GM19035 (cell line): ENCODE results near the gene WNK2.
"Not testable (repeated sequence)": the region's sequence is repeated elsewhere in the genome, so short reads cannot be mapped to it uniquely, and the experiment has no call there.

Source experiments
- ATAC-seq: cut with Tn5 transposase; IDR thresholded peaks from one replicate; pipeline ENCODE4 v1.9.1; 2021; ENCODE audit not compliant: unreplicated experiment

The WNK2 gene

DNA sequence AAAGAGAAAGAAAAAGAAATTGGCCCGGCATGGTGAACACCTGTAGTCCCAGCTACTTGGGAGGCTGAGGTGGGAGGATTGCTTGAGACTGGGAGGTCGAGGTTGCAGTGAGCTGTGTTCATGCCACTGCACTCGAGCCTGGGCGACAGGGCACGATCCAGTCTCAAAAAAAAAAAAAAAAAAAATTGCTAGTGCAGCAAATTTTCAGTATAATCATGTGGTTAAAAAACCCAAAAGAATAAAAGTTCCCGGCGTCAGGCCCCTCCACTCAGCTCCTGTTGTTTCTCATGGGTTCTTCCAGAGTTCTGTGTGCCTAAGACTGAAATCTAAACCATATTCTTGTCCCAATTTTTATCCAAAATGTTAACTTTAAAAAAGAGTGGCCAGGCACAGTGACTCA lies 49.1 kb downstream of the WNK2 start:
- ATAC-seq = no peak

DNA sequence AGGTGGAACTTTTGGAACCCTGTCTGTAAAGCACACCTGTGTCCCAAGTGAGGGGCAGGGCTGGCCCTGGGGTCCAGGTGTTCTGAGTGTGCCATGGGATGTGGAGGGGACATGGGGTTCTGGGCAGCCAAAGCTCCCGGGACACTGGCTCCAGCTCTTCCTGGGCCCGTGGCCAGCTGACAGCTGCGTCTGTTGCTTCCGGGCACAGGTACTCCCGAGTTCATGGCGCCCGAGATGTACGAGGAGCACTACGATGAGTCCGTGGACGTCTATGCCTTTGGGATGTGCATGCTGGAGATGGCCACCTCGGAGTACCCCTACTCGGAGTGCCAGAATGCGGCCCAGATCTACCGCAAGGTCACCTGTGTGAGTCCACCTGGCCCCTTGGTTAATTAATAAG lies 50.7 kb downstream of the WNK2 start:
- ATAC-seq = no peak

DNA sequence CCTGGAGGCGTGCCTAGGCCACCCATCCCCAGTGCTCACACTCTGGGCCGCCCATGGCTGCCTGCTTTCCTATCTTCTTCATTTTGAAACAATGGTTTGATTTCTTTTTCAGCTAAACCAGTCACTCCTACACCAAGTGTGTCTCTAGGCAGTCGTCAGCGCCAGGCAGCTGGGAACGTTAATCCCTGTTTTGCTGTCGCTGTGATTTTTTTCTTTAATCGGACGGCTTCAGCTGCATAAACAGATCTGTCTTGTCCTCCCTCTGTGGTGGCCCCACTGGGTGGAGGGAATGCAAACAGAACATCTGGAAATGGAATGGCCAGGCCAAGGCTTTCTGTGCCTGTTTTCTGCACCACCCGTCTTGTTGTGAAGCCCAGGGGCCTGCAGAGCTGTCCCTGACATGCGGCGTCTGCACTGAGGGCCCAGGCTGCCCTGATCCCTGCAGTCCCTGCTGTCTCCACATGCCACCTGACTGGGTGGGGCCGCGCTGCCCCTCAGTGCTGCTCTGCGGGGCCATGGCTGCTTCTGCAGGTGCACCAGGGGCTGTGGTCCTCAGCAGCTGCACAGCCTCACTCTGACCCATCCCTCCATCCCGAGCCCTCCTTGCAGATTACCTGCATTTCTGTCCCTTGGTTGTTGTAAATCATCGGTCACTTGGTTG lies 51.5 kb downstream of the WNK2 start:
- ATAC-seq = no peak

GRCh38 chr9:93236541-93237206 lies 52.7 kb downstream of the WNK2 start:
- ATAC-seq = no peak

DNA sequence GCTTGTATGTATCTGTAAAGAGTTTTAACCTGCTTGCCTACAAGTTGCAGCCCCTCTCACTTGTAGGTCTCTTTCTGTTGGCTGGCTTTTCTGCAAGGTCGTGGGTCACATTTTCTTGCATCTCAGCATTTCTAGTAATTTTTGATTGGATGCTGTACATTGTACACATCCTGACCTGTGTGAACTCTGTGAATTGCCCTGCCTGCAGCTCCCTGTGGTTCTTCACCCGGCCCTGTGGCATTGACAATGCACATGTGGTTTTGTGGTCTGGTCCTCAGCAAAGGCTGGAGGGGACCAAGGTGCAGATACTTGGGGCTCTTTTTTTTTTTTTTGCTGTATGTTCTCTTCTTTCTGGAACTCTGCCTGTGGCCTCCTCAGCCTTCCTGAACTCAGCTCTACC lies 53.6 kb downstream of the WNK2 start:
- ATAC-seq = no peak

DNA sequence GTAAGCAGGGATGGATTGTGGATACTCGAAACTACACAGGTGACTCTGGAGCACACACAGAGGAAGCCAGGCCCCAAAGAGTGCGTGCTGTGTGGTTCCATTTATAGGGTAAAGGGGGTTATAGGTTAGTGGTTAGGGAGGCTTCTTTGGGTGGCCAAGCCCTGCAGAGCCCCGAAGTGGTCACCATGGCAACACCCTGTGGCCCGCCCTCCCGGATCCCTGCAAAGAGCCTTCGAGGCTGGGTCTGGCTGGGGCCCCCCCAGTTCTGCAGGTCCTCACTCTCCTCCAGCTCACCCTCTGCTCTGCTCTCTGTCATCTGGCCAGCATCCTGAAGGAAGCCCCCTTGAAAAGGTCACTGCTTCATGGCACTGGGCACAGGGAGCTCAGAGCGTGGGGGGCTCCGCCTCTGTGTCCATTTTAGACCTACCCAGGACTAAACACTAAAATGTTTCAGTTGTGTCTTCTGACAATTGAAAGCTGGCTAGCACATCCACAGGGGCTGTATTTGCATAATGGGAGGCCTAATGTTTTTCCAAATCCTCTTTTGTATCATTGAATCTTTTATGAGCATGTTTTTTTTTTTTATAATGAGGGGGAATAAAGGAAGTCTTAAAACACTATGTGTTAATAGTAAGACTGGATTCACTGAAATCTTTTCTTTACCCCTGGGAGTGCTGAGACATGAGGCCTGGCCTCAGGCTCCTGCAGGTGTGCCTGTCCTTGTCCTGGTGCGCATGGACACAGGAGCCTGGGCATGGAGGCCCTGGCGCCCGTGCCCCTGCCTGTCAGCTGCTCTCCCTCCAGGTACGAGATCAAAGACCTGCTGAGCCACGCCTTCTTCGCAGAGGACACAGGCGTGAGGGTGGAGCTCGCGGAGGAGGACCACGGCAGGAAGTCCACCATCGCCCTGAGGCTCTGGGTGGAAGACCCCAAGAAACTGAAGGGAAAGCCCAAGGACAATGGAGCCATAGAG lies 55.3 kb downstream of the WNK2 start:
- ATAC-seq = no peak

GRCh38 chr9:93240891-93241334 lies 57.0 kb downstream of the WNK2 start:
- ATAC-seq = no peak

DNA sequence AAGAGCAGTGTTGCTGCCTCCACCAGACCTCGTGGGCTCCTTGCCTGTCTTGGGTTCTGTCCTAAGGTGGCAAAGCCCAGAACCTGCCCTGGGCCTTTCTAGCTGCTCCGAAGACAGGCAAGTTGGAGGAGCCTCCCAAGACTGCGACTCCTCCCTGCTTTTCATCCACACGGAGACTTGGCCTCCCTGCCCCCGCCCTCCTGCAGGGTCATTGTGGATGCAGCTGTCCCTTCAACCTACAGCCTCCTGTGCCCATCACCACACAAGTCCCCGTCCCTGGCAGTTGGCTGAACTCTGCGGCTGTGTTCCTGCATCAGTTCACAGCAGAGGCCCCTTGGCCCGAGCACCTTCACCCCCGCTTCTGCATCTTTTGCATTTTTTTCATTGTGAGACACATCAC lies 59.2 kb downstream of the WNK2 start:
- ATAC-seq = no peak

DNA sequence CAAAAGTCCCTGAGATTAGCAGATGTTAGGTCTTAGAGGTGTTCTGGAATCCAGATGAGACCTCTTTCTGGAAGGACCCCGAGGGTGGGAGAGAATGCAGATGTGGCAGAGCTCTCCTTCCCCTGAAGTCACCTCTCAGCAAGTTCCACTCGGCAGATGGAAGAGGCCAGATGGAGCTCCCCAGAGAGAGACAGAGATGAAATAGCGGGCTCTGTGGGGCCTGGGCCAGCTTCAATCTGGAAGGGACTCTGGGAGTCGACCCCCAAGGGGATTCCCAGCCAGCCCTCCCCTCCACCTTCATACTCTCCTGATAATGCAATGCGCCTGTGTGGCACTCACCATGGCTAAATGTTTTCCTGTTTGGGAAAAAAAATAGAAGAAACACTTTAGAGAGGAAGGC lies 60.2 kb downstream of the WNK2 start:
- ATAC-seq = no peak

DNA sequence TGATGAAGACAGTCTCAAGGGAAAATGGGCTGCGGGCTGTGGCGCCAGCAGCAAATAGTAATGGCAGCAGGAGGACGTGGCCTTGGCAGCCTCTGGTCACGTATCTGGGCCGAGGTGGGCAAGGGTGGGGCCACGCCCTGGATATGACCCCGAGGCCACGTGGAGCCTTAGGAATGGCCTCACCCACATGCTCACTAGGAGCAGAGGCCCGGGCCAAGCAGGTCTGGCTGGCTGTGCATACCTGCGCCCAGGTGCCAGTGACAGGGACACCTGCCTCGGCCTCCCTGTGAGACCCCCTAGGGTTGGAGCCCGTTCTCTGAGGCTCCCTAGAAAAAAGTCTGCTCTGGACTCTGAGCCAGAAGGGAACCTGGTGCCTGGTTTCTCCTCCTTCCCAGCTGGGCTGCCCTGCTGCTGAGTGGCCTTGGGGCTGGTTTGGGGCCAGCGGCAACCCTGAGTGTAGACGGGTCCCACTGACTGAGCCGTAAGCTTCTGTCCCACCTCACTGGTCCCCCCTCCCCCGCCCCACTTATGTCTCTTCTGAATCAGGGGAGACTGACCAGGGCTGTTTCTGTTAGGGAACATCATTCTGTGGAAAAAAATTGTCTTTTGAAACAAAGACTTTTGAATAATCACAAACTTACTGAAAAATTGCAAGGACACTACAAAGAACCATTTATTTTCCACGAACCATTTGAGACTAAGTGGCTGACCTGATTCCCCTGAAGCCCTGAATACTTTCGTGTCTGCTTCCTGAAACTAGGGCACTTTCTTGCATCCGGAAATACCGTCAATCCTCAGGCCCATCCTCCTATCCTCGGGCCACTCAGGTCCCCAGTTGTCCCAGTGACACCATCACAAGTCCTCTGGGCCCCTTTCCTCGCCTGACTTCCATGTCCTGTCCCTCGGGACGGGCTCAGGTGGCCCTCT lies 60.8 kb downstream of the WNK2 start:
- ATAC-seq = no peak

DNA sequence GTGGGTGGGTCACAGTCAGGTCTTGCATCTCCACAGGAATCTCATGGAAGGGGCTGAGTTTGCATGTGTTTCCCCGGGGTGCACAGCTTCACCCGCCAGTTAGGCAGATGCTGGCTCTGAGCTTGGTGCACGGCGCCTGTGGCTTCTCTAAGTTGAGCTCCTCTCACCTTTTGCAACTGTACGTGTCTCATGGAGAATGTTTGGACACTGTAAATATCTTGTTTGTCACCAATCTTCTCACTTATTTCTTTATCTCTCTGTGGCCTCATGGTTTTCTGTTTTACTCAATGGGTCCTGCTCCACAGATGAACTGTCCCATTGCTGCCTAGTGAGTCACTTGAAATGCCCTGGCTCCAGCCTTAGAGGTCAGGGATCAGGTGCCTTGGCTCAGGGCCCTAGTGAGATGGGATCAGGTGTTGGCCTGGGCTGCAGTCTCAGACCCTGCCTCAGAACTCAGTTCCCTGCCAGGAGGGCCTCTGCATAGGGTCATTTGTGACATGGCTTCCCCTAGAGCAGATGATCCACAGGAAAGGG lies 61.6 kb downstream of the WNK2 start:
- ATAC-seq = no peak

GRCh38 chr9:93246111-93246510 lies 62.2 kb downstream of the WNK2 start:
- ATAC-seq = no peak

DNA sequence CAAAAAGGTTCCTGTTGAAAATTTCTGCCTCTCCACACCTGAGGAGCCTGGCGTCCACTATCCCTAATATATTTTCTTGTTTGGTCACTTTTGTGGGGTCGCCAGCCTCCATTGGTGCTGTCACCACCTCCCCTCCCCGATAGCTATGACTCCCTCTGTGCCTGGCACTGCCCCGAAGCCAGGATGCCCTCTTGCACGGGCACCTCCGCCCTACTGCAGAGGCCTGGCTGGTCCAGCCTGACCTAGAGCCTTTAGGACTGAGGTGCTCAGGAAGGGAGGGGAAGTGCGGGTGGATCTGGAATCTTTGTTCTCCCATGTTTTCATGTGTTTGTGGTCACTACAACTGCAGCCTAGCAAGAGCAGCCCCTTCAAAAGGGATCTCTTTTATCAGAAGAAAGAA lies 62.6 kb downstream of the WNK2 start:
- ATAC-seq = no peak

DNA sequence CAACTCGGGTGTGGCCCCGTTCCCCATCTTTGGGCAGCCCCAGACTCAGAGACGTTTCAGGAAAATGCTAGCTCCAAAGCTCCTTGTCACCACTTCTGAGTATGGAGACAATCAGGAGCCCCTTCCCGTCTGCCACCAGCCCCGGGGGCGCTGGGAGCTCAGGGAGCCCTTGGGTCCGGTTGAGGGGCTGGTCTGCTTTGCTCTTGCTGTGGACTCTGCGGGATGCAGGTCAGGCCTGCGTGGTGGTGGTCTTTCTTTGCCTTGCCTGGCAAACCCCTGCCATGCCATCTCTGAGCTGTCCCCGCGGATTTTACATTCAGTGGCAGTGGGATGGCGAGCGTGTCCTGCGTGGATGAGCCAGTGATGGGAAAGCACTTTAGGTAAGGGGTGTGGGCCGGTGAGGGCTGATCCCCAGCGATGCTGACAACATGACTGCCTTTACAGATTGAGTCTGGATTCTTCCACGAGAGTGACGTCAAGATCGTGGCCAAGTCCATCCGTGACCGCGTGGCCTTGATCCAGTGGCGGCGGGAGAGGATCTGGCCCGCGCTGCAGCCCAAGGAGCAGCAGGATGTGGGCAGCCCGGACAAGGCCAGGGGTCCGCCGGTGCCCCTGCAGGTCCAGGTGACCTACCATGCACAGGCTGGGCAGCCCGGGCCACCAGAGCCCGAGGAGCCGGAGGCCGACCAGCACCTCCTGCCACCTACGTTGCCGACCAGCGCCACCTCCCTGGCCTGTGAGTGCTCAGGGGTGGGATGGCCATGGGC lies 63.3 kb downstream of the WNK2 start:
- no peak for ATAC-seq

DNA sequence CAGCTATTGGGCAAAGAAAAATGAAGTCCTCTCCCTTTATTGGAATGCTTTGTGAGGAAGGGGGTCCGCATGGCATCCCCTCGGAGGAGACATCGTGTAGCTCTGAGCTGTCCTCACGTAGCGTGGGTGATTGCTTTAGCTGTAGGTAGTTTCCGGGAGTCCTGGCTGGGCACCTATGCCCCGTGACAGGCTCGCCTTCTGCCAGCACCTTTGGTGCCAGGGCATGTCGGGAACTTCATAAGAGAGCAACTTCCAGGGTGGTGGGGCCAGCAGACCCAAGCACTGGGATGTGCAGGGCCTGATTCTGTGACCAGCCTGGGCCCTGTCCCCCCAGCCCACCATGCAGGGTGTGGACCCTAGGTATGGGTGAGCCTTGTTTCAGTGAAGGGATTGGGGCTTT lies 64.0 kb downstream of the WNK2 start:
- ATAC-seq = no peak

DNA sequence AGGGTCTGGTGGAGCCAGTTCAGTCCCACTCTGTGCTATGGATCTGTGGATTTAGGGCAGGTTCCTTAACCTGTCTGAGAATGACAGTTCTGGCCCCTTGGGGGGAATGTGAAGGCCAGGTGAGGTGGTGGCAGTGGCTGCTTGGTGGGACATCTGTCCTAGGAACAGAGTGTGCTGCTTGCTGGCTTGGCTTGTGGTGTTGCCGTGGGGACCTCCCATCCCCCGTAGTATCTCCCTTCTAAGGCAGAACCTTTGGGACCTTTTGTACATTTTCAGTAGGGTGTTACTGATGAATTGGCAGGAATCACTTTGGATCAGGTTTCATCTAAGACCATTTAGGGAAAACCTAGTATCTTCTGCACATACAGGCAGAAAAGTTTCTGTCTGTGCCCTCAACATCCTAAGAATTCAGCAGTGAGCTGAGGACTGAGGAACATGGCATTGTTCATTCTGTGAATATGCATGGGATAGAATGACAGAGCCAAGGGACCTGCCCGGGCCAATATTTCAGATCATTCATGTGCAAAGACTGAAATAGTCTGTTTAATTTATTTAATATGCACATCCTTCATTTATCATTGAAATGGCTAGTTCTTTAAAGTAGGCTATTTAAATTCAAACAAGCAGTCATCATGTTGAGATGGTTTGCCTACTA lies 64.6 kb downstream of the WNK2 start:
- ATAC-seq = no peak

DNA sequence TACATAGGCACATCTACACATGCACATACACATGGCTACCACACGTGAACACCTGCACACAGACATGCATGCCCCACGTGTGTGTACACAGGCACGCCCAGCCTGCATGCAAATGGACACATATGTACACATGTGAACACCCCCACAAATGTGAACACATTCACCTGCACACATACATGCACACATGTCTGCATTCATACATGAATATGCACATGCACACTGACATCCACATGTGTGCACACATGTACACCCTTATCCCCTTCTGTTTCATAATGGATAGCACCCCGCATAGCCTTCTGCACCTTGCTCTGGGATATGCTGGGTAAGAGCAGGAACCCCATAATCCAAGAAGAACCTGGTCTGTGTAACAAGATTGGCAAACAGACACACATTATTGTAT lies 66.2 kb downstream of the WNK2 start:
- ATAC-seq = no peak

DNA sequence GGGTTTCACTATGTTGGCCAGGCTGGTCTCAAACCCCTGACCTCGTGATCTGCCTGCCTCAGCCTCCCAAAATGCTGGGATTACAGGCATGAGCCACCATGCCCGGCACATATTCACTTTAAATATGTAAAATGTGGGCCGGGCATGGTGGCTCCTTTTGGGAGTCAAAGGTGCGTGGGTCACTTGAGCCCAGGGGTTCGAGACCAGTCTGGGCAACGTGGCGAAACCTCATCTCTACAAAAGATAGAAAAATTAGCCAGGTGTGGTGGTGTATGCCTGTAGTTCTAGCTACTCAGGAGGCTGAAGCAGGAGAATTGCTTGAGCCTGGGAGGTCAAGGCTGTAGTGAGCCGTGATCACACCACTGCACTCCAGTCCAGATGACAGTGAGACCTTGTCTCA lies 67.4 kb downstream of the WNK2 start:
- ATAC-seq = not testable (repeated sequence)

GRCh38 chr9:93252116-93252780 lies 68.3 kb downstream of the WNK2 start:
- ATAC-seq = no peak
